Muscle layer of duodenum (tissue), 2 donors: Measurements from ENCODE around the gene DOCK2.

Source experiments
- H3K27ac ChIP-seq: one replicate; pipeline ENCODE4 v1.7.0; 2013; ENCODE audit warnings: mild to moderate bottlenecking, low read length
- H3K27me3 ChIP-seq: one replicate; pipeline ENCODE4 v1.7.0; 2013; ENCODE audit warnings: low read depth, mild to moderate bottlenecking, control low read depth, low read length
- H3K36me3 ChIP-seq, 2 donors: one replicate each; pipeline ENCODE4 v1.7.0; 2013; ENCODE audit warnings: low read length in 2 of 2, control low read depth in 1 of 2, mild to moderate bottlenecking in 1 of 2; ENCODE audit not compliant: insufficient read depth in 2 of 2, control insufficient read depth in 1 of 2
- H3K4me1 ChIP-seq, 2 donors: one replicate each; pipeline ENCODE4 v1.7.0; 2013; ENCODE audit warnings: low read length in 2 of 2, mild to moderate bottlenecking in 2 of 2, control low read depth in 1 of 2, moderate library complexity in 1 of 2; ENCODE audit not compliant: insufficient read depth in 2 of 2, control insufficient read depth in 1 of 2
- H3K4me3 ChIP-seq, 2 donors: one replicate each; pipeline ENCODE4 v1.7.0; 2013; ENCODE audit warnings: low read length in 2 of 2, low read depth in 1 of 2, mild to moderate bottlenecking in 1 of 2
- H3K9me3 ChIP-seq, 2 donors: one replicate each; pipeline ENCODE4 v1.7.0; 2013; ENCODE audit warnings: low read length in 2 of 2, control low read depth in 1 of 2, mild to moderate bottlenecking in 1 of 2; ENCODE audit not compliant: control insufficient read depth in 1 of 2
- donor health status: healthy.

Gene DOCK2

GRCh38 chr5:170105642-170106611 is 468.9 kb downstream of the DOCK2 start, which contains the start of gene FOXI1:
Gene FOXI1, plus strand, starts transcription at chr5:170105897. Its CDS starts 61 bp downstream, at chr5:170105958.
- H3K27ac ChIP-seq: no peak within 1 kb of the TSS
- no peaks in the 10 kb centered on the region for H3K27me3 ChIP-seq
- H3K4me3 ChIP-seq: no peak within 1 kb of the TSS
- no peaks in the 10 kb centered on the region for H3K9me3 ChIP-seq
- H3K36me3 ChIP-seq: no peaks in the 10 kb centered on the region
- H3K4me1 ChIP-seq: no peaks in the 10 kb centered on the region

GRCh38 chr5:170107674-170108073 is 470.6 kb downstream of the DOCK2 start:
- Histone ChIP-seq H3K4me1 (no peaks in the 10 kb centered on the region), H3K4me3 (no peak overlapping the region), H3K36me3 (no peaks in the 10 kb centered on the region), H3K27ac (no peak overlapping the region), H3K27me3 (no peaks in the 10 kb centered on the region), H3K9me3 (no peaks in the 10 kb centered on the region)

GRCh38 chr5:170108266-170108785 is 471.3 kb downstream of the DOCK2 start:
- no peak overlapping the region for H3K27ac ChIP-seq
- H3K9me3 ChIP-seq: no peaks in the 10 kb centered on the region
- H3K27me3 ChIP-seq: no peaks in the 10 kb centered on the region
- H3K4me3 ChIP-seq: no peak overlapping the region
- H3K4me1 ChIP-seq: no peaks in the 10 kb centered on the region
- H3K36me3 ChIP-seq: no peaks in the 10 kb centered on the region

GRCh38 chr5:170109059-170110031 is 472.3 kb downstream of the DOCK2 start:
- Histone ChIP-seq H3K4me1 (no peaks in the 10 kb centered on the region), H3K27ac (no peak overlapping the region), H3K27me3 (no peaks in the 10 kb centered on the region), H3K36me3 (no peaks in the 10 kb centered on the region), H3K9me3 (no peaks in the 10 kb centered on the region), H3K4me3 (no peak overlapping the region)

DNA sequence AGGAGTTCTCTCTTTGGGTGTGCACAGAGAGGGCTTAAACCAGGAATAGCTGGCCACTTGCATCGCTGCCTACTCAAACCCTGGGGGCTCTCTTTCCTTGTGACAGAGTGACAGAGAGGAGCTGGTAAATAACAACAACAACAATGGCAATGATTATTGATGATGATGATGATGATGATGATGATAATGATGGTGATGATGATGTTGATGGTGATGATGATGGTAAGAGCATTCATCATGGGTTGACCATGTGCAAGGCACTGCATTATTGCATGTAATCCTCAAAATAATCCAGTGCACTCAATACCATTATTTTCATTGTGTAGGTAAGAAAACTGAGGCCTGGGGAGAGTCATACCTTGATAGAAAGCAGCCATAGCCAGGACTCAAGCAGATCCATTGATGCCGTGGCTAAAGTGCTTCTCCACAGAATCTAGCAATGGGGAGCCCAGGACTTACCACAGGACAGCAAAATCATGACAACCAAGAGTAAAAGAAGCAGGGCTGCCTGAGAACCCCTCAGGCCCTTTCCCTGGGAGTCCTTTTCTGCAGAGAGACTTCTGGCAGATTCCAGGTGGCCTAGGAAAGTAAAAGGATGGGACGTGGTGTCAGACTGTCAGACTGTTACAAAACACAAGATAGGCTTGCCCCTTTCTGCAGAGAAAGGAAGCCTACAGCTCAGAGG is 473.5 kb downstream of the DOCK2 start:
- Histone ChIP-seq H3K27ac (no peak overlapping the region), H3K27me3 (no peaks in the 10 kb centered on the region), H3K4me1 (no peaks in the 10 kb centered on the region), H3K36me3 (no peaks in the 10 kb centered on the region), H3K9me3 (no peaks in the 10 kb centered on the region), H3K4me3 (no peak overlapping the region)

GRCh38 chr5:170111088-170111785 is 474.2 kb downstream of the DOCK2 start:
- Histone ChIP-seq H3K9me3 (no peaks in the 10 kb centered on the region), H3K4me3 (no peak overlapping the region), H3K27ac (no peak overlapping the region), H3K4me1 (no peaks in the 10 kb centered on the region), H3K36me3 (no peaks in the 10 kb centered on the region), H3K27me3 (no peaks in the 10 kb centered on the region)

GRCh38 chr5:170112876-170113521 is 475.9 kb downstream of the DOCK2 start:
- no peaks in the 10 kb centered on the region for H3K27me3 ChIP-seq
- no peaks in the 10 kb centered on the region for H3K9me3 ChIP-seq
- no peak overlapping the region for H3K27ac ChIP-seq
- no peaks in the 10 kb centered on the region for H3K36me3 ChIP-seq
- H3K4me1 ChIP-seq: no peaks in the 10 kb centered on the region
- no peak overlapping the region for H3K4me3 ChIP-seq

DNA sequence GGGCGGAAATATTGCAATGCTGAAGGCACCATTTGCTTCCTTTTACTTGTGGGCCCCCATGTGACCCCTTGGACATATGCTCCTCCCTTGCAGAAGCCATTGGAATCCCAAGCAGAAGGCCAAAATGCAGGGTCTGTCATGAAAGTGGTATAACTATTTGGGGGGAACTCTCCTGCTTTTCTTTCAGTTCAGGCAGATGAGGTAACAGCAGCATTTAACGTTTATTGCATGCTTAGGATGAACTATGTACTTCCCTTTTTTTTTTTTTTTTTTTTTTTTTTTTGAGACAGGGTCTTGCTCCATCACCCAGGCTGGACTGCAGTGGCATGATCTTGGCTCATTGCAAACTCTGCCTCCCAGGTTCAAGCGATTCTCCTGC is 476.4 kb downstream of the DOCK2 start:
- H3K4me3 ChIP-seq: no peak overlapping the region
- no peaks in the 10 kb centered on the region for H3K36me3 ChIP-seq
- no peaks in the 10 kb centered on the region for H3K9me3 ChIP-seq
- H3K27ac ChIP-seq: no peak overlapping the region
- H3K27me3 ChIP-seq: no peaks in the 10 kb centered on the region
- no peaks in the 10 kb centered on the region for H3K4me1 ChIP-seq

- H3K4me3 ChIP-seq: no peak overlapping the region
- no peaks in the 10 kb centered on the region for H3K4me1 ChIP-seq
- H3K27me3 ChIP-seq: no peaks in the 10 kb centered on the region
- no peaks in the 10 kb centered on the region for H3K36me3 ChIP-seq
- H3K27ac ChIP-seq: no peak overlapping the region
- H3K9me3 ChIP-seq: no peaks in the 10 kb centered on the region
Measured at GRCh38 chr5:170114271-170114670, 477.2 kb downstream of the DOCK2 start.

- no peaks in the 10 kb centered on the region for H3K27me3 ChIP-seq
- no peak overlapping the region for H3K4me3 ChIP-seq
- no peaks in the 10 kb centered on the region for H3K9me3 ChIP-seq
- H3K27ac ChIP-seq: no peak overlapping the region
- H3K4me1 ChIP-seq: no peaks in the 10 kb centered on the region
- H3K36me3 ChIP-seq: no peaks in the 10 kb centered on the region
Measured at GRCh38 chr5:170115925-170116324, 478.9 kb downstream of the DOCK2 start.
